Activated T-helper 1 cell treated with Interleukin-2 at 50 U/mL for 16 hours (primary cell): ENCODE data around the gene APOLD1.

ENCODE experiments used
- DNase-seq: peaks from one replicate; pipeline ENCODE4 v3.0.0-alpha.2; 2020; ENCODE audit warnings: low read depth

Gene APOLD1

DNA sequence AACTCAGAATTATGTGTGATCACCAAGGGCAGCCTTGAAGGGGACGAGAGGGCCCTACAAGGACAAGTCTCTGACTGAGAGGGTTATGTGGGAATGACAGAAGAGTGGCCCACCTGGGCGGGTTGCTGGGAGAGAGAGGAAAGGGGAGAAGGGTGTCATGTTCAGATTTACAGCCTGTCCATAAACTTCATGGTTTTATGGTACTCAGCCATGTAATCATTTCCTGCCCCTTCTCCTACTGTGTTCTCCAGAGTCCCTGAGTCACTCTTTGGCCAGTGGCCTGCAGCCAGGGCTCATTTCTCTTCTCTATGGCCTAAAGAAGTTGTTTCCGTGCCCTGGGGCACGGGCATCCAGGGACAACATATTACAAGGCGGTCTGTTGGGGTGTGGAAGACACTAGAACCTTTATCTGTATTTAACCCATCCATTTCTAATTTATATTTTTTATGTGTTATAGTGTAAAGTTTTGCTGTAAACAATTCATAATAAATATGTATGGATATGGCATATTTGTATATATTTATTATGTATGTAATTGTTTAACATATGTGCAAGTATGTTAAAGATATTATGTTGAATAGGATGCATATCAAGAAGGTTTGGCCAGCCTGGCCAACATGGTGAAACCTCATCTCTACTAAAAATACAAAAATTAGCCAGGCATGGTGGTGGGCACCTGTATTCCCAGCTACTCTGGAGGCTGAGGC is 54.6 kb downstream of the APOLD1 start:
- DNase-seq: no peak

DNA sequence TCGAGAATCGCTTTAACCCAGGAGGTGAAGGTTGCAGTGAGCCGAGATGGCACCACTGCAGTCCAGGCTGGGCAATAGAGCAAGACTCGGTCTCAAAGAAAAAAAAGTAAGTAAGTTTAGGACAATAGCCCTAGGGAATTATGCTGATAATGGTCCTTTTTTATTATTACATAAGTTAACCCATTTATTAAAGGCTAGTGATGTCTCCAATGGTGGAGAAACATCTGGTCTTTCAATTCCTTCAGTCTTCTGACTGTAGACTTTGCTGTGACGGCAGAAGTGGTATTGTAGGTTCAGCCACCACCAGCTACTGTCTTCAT is 55.1 kb downstream of the APOLD1 start:
- DNase-seq: no peak
